H1 (cell line): ENCODE data around the gene TFE3. TPM values are rescaled to one million over a fixed set of nuclear protein-coding genes. Genes with fewer than 3 reads are reported as not detected.
A peak's percentile ranks its signal among the peaks of the same experiment; 100 is the strongest.

Experiments
- CTCF ChIA-PET: fragments of 300-600 bp; sonication (Branson Sonifier 250); formaldehyde crosslinking; loops from one replicate; lab custom pipeline; 2021; ENCODE audit not compliant: partially characterized antibody; lab: Charles Lee
- POLR2A ChIA-PET: fragments of 300-600 bp; sonication (Branson Sonifier 250); formaldehyde crosslinking; loops from one replicate; lab custom pipeline; 2021; ENCODE audit warnings: inconsistent platforms; ENCODE audit not compliant: partially characterized antibody; lab: Charles Lee
- DNase-seq, 2 experiments: peaks; one replicate each; pipeline versions ENCODE4 v3.0.0 to v3.0.0-alpha.2; 2010 to 2022; ENCODE audit warnings: low spot score in 2 of 2, low read depth in 1 of 2, mixed read lengths in 1 of 2
- FAIRE-seq: peaks from 2 replicates; lab custom pipeline; 2011; peaks lifted over from hg19 to GRCh38; lab: Jason Lieb, UNC
- H2AFZ ChIP-seq: 2 replicates; pipeline ENCODE4 v1.8.1; 2012; ENCODE audit warnings: low read length, inconsistent platforms
- H2AK5ac ChIP-seq: 2 replicates; pipeline ENCODE4 v1.6.1; 2013; ENCODE audit warnings: low read depth, low read length
- H2BK120ac ChIP-seq: replicated peaks from 2 replicates; pipeline ENCODE3; 2013; ENCODE audit warnings: low read depth, low read length, inconsistent platforms
- H2BK12ac ChIP-seq: 2 replicates; pipeline ENCODE4 v1.6.1; 2013; ENCODE audit warnings: low read depth, low read length
- H2BK15ac ChIP-seq: 2 replicates; pipeline ENCODE4 v1.6.1; 2013; ENCODE audit warnings: low read length
- H2BK20ac ChIP-seq: 2 replicates; pipeline ENCODE4 v1.6.1; 2013; ENCODE audit warnings: low read length
- H2BK5ac ChIP-seq: 2 replicates; pipeline ENCODE4 v1.6.1; 2013; ENCODE audit warnings: low read depth, low read length
- H3K14ac ChIP-seq: 2 replicates; pipeline ENCODE4 v1.6.1; 2013; ENCODE audit warnings: inconsistent platforms; ENCODE audit not compliant: insufficient read length
- H3K18ac ChIP-seq: 2 replicates; pipeline ENCODE4 v1.6.1; 2013; ENCODE audit warnings: low read length; ENCODE audit errors: extremely low read depth
- H3K23ac ChIP-seq: 2 replicates; pipeline ENCODE4 v1.6.1; 2013; ENCODE audit warnings: inconsistent platforms; ENCODE audit not compliant: insufficient read length
- H3K23me2 ChIP-seq: 2 replicates; pipeline ENCODE4 v1.6.1; 2013; ENCODE audit warnings: low read depth, low read length
- H3K27ac ChIP-seq: 2 replicates; pipeline ENCODE4 v1.6.1; 2011; ENCODE audit warnings: low read depth, low read length, inconsistent platforms
- H3K27me3 ChIP-seq, 4 experiments: replicated peaks in 1 of 4; 1 replicate in 1 of 4; 2 replicates in 3 of 4; pipeline versions ENCODE4 v1.6.1 to v1.8.1; 2011 to 2013; ENCODE audit warnings: low read length in 3 of 4, mild to moderate bottlenecking in 3 of 4, inconsistent platforms in 2 of 4, mixed read lengths in 2 of 4, moderate library complexity in 1 of 4; ENCODE audit not compliant: control insufficient read depth in 3 of 4, insufficient read depth in 3 of 4; ENCODE audit errors: extremely low read depth in 1 of 4
- H3K36me3 ChIP-seq, 4 experiments: 2 replicates each; pipeline versions ENCODE4 v1.6.1 to v1.8.1; 2011 to 2013; ENCODE audit warnings: mild to moderate bottlenecking in 4 of 4, low read length in 3 of 4, moderate library complexity in 2 of 4, control low read depth in 1 of 4, inconsistent platforms in 1 of 4; ENCODE audit not compliant: insufficient read depth in 4 of 4, control insufficient read depth in 2 of 4
- H3K4ac ChIP-seq: replicated peaks from 2 replicates; pipeline ENCODE3; 2013; ENCODE audit warnings: low read length, low read depth, mixed read lengths, inconsistent platforms; ENCODE audit not compliant: insufficient read length
- H3K4me1 ChIP-seq, 4 experiments: replicated peaks in 1 of 4; 1 replicate in 1 of 4; 2 replicates in 3 of 4; pipeline versions ENCODE4 v1.6.1 to v1.8.1; 2011 to 2013; ENCODE audit warnings: low read length in 3 of 4, inconsistent platforms in 2 of 4, mixed read lengths in 1 of 4; ENCODE audit not compliant: insufficient read depth in 4 of 4, control insufficient read depth in 3 of 4
- H3K4me2 ChIP-seq, 2 experiments: 2 replicates each; pipeline versions ENCODE4 v1.6.1 to v1.8.1; 2011 to 2013; ENCODE audit warnings: low read depth in 2 of 2, low read length in 2 of 2, control low read depth in 1 of 2, inconsistent platforms in 1 of 2, mild to moderate bottlenecking in 1 of 2; ENCODE audit not compliant: insufficient read depth in 1 of 2
- H3K4me3 ChIP-seq, 4 experiments: fragments of 200-600, 300-600 bp in 1 of 4; sonication (generic), shearing (Covaris generic), sonication (Bioruptor Twin) in 1 of 4; 2 replicates each; pipeline versions ENCODE4 v1.5.1 to v1.8.1; 2011 to 2016; ENCODE audit warnings: low read length in 4 of 4, low read depth in 3 of 4, control low read depth in 2 of 4, inconsistent platforms in 2 of 4, mild to moderate bottlenecking in 2 of 4, mixed read lengths in 1 of 4, moderate library complexity in 1 of 4; ENCODE audit not compliant: insufficient read depth in 2 of 4; ENCODE audit errors: extremely low read depth in 1 of 4
- H3K56ac ChIP-seq: replicated peaks from 2 replicates; pipeline ENCODE3; 2013; ENCODE audit warnings: low read depth, mild to moderate bottlenecking, mixed read lengths, low read length, inconsistent platforms; ENCODE audit not compliant: insufficient read length
- H3K79me1 ChIP-seq: 2 replicates; pipeline ENCODE4 v1.6.1; 2013; ENCODE audit warnings: low read depth, low read length, control low read depth
- H3K79me2 ChIP-seq, 2 experiments: 2 replicates each; pipeline versions ENCODE4 v1.6.1 to v1.8.1; 2012 to 2013; ENCODE audit warnings: low read length in 2 of 2, mild to moderate bottlenecking in 2 of 2, inconsistent platforms in 1 of 2; ENCODE audit not compliant: insufficient read depth in 2 of 2, control insufficient read depth in 1 of 2
- H3K9ac ChIP-seq, 4 experiments: replicated peaks in 1 of 4; 1 replicate in 1 of 4; 2 replicates in 3 of 4; pipeline versions ENCODE4 v1.6.1 to v1.8.1; 2011 to 2013; ENCODE audit warnings: low read depth in 3 of 4, low read length in 3 of 4, control low read depth in 2 of 4, mild to moderate bottlenecking in 2 of 4, moderate library complexity in 2 of 4, inconsistent platforms in 1 of 4; ENCODE audit errors: extremely low read depth in 1 of 4
- H3K9me3 ChIP-seq, 2 experiments: 2 replicates each; pipeline versions ENCODE4 v1.6.1 to v1.8.1; 2012 to 2013; ENCODE audit warnings: mild to moderate bottlenecking in 2 of 2, moderate library complexity in 2 of 2, control low read depth in 1 of 2, inconsistent platforms in 1 of 2, low read depth in 1 of 2, low read length in 1 of 2, mixed read lengths in 1 of 2; ENCODE audit not compliant: insufficient read depth in 2 of 2
- H4K20me1 ChIP-seq, 2 experiments: replicated peaks in 1 of 2; 2 replicates each; pipeline versions ENCODE3 to v1.8.1; 2011 to 2013; ENCODE audit warnings: inconsistent platforms in 2 of 2, low read length in 2 of 2, mild to moderate bottlenecking in 1 of 2; ENCODE audit not compliant: insufficient read depth in 2 of 2, control insufficient read depth in 1 of 2
- H4K5ac ChIP-seq: 2 replicates; pipeline ENCODE4 v1.6.1; 2013; ENCODE audit warnings: low read length, low read depth, mixed read lengths, inconsistent platforms; ENCODE audit not compliant: insufficient read length
- H4K8ac ChIP-seq: 2 replicates; pipeline ENCODE4 v1.8.0; 2013; ENCODE audit warnings: mild to moderate bottlenecking, moderate library complexity, low read length, inconsistent platforms; ENCODE audit not compliant: insufficient read depth; ENCODE audit errors: extremely low read depth
- H4K91ac ChIP-seq: replicated peaks from 2 replicates; pipeline ENCODE3; 2013; ENCODE audit warnings: low read length, mixed read lengths, inconsistent platforms; ENCODE audit not compliant: insufficient read length
- CBX5 ChIP-seq: fragments of 300-800, 300-1000 bp; sonication (generic); IDR thresholded peaks from 2 replicates; pipeline ENCODE4 v1.7.1; 2016; ENCODE audit warnings: antibody characterized with exemption, low read length, low read depth
- CREB1 ChIP-seq: IDR thresholded peaks from 2 replicates; pipeline ENCODE4 v1.6.1; 2012; ENCODE audit warnings: inconsistent platforms
- EP300 ChIP-seq, 2 experiments: IDR thresholded peaks; 1 replicate in 1 of 2; 2 replicates in 1 of 2; pipeline ENCODE4 v1.6.1; 2011 to 2012; ENCODE audit warnings: low read depth in 2 of 2, low read length in 2 of 2, mild to moderate bottlenecking in 2 of 2, borderline replicate concordance in 1 of 2, inconsistent platforms in 1 of 2, moderate library complexity in 1 of 2
- GTF2F1 ChIP-seq: IDR thresholded peaks from 2 replicates; pipeline ENCODE4 v1.6.1; 2012; ENCODE audit warnings: low read depth, low read length, improper control_type of control experiment, borderline replicate concordance
- KDM1A ChIP-seq: fragments of 200-600, 300-600 bp; sonication (generic); IDR thresholded peaks from 2 replicates; pipeline ENCODE4 v1.7.1; 2016; ENCODE audit warnings: mild to moderate bottlenecking, low read length, borderline replicate concordance
- POLR2A ChIP-seq, 2 experiments: IDR thresholded peaks; 1 replicate in 1 of 2; 2 replicates in 1 of 2; pipeline ENCODE4 v1.6.1; 2011; ENCODE audit warnings: low read depth in 2 of 2, low read length in 2 of 2, mild to moderate bottlenecking in 2 of 2; ENCODE audit errors: control extremely low read depth in 1 of 2
- RNF2 ChIP-seq: fragments of 200-900, 300-1000 bp; sonication (generic); IDR thresholded peaks from 2 replicates; pipeline ENCODE4 v1.7.1; 2016; ENCODE audit warnings: borderline replicate concordance, low read depth, mild to moderate bottlenecking, antibody characterized with exemption, low read length; ENCODE audit not compliant: poor library complexity, severe bottlenecking; ENCODE audit errors: missing control alignments
- RXRA ChIP-seq: IDR thresholded peaks from 2 replicates; pipeline ENCODE4 v1.6.1; 2011; ENCODE audit warnings: low read depth, mild to moderate bottlenecking, low read length, moderate library complexity; ENCODE audit not compliant: insufficient read depth
- SP4 ChIP-seq: IDR thresholded peaks from 2 replicates; pipeline ENCODE4 v1.6.1; 2012; ENCODE audit warnings: low read length, inconsistent platforms
- TBP ChIP-seq: IDR thresholded peaks from 2 replicates; pipeline ENCODE4 v1.6.1; 2011; ENCODE audit warnings: low read depth, low read length, improper control_type of control experiment
- ZNF274 ChIP-seq: IDR thresholded peaks from 2 replicates; pipeline ENCODE4 v1.7.0; 2012; ENCODE audit warnings: low read length, borderline replicate concordance; ENCODE audit errors: extremely low read depth
- WGBS, 2 experiments: shearing (Covaris generic) in 1 of 2; methylation state at CpG; one replicate each; pipeline versions ENCODE4 v1.1.6 to v1.1.7; 2013 to 2015; ENCODE audit warnings: low lambda C conversion rate in 2 of 2, mixed read lengths in 2 of 2, inconsistent platforms in 1 of 2, low coverage in 1 of 2, missing lambda C conversion rate in 1 of 2; ENCODE audit not compliant: insufficient replicate concordance in 2 of 2, insufficient coverage in 1 of 2, insufficient read length in 1 of 2; ENCODE audit errors: extremely low coverage in 1 of 2, missing lambda C conversion rate in 1 of 2; 5-methylcytosine and 5-hydroxymethylcytosine counted together
- polyA plus RNA-seq, 7 experiments: library from polyadenylated mRNA; depleted of rRNA in 3 of 7; stranded (reverse) in 5 of 7; unstranded in 2 of 7; fragments of >200 nt in 5 of 7; fragments of 200-250 nt in 2 of 7; gene quantifications; 1 replicate in 5 of 7; 2 replicates in 1 of 7; 4 replicates in 1 of 7; pipeline versions ENCODE4 v1.2.1 to v1.2.3, GENCODE V29; 2011 to 2013; ENCODE audit warnings: missing spikeins in 2 of 7, mixed read lengths in 2 of 7
- total RNA-seq: library from RNA; stranded (reverse); fragmentation: NEBNext Ultra II Directional; extraction: Animal tissue kit (Norgen Biotek cat#: 25700); gene quantifications from 2 replicates; pipeline ENCODE4 v1.2.1, GENCODE V29; 2021
- TF ChIP-seq, protein P1 (sequence below): IDR thresholded peaks from 2 replicates; pipeline ENCODE4 v1.6.1; 2012; ENCODE audit warnings: low read length, inconsistent platforms

The TFE3 gene
- total and polyA plus RNA-seq, 2 of the 8 experiments (the other 6 are each of a cell fraction or from before 2014, with no cell fraction given), result 33.7 to 52.9 TPM

DNA sequence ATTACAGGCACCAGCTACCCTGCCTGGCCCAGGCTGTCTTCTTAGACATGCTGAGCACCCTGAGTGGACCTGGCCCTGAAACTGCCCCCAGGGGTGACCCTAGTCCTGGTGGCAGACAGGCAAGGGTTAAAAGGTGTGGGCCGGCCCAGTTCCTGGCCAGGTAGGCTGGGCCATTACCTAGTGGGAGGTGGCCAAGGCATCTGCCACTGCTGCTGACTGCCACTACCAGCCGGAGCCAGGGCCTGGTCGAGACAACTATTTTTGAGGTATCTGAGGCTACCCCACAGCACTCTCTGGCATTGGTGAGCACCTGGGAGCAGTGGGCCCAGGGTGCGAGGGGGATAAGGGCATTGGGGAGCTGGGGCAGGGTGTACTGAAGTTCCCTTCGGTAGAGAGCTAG is 15.6 kb upstream of the TFE3 start, which contains the start of gene CCDC120:
CCDC120 (plus strand) TSS at position 206 of the 400 bp plus-strand sequence. CDS start 3,043 bp downstream, outside the sequence.
- FAIRE-seq (no peak), DNase-seq (no peak)
- H3K14ac ChIP-seq, result no peak within 1 kb of the TSS
- H2BK15ac ChIP-seq, result no peak within 1 kb of the TSS
- 0 out of 2 replicates have a peak, but pooled peaks cover 4% of the 10 kb centered on the region for H3K79me1 ChIP-seq
- H2AK5ac ChIP-seq, result no peak within 1 kb of the TSS
- H3K27ac ChIP-seq, result no peak within 1 kb of the TSS
- no peaks in the 10 kb centered on the region for H4K20me1 ChIP-seq
- peaks cover 3% of the 10 kb centered on the region; the same call in 1 of the 2 replicates for H3K23me2 ChIP-seq
- H3K4me1 ChIP-seq, result peaks cover 0 to 4% (median 0%) of the 10 kb centered on the region in 4 experiments; a peak in 5 of 7 replicates
- 14% methylated on average over 1 of the region's 5 CpGs; no CpG with 5 or more reads in 1 of the 2 experiments for WGBS, 2 experiments
- no peak within 1 kb of the TSS; the same call in 1 of the 2 replicates for H2BK5ac ChIP-seq
- no peak within 1 kb of the TSS for H3K23ac ChIP-seq
- H2BK12ac ChIP-seq, result 0 out of 2 replicates have a peak within 1 kb of the TSS, but pooled peaks have one; percentile 17
- peaks cover 0 to 13% of the 10 kb centered on the region in 2 experiments; a peak in 3 of 4 replicates for H3K79me2 ChIP-seq
- POLR2A ChIA-PET, result interaction anchor here (0.8 to 1.9 kb wide), 4 partner anchors 17 to 32 kb away, joined by 4 to 5 read pairs (median 4); no protein-coding TSS in a partner anchor
- H3K4me2 ChIP-seq, result peak within 1 kb of the TSS; percentile 78 to 85
- no peak within 1 kb of the TSS for H2BK120ac ChIP-seq
- H4K5ac ChIP-seq, result no peak within 1 kb of the TSS
- H3K18ac ChIP-seq, result no peak within 1 kb of the TSS
- no peaks in the 10 kb centered on the region for H3K9me3 ChIP-seq
- no peaks in the 10 kb centered on the region for H3K27me3 ChIP-seq
- H2AFZ ChIP-seq, result no peak within 1 kb of the TSS
- no peak for TF ChIP-seq POLR2A (IDR thresholded peaks at IDR 0.05; ENCODE audit: control extremely low read depth in 1 of 2, low read depth in 2 of 2, low read length in 2 of 2)
- no peak for TF ChIP-seq RXRA
- TF ChIP-seq, protein P1, sequence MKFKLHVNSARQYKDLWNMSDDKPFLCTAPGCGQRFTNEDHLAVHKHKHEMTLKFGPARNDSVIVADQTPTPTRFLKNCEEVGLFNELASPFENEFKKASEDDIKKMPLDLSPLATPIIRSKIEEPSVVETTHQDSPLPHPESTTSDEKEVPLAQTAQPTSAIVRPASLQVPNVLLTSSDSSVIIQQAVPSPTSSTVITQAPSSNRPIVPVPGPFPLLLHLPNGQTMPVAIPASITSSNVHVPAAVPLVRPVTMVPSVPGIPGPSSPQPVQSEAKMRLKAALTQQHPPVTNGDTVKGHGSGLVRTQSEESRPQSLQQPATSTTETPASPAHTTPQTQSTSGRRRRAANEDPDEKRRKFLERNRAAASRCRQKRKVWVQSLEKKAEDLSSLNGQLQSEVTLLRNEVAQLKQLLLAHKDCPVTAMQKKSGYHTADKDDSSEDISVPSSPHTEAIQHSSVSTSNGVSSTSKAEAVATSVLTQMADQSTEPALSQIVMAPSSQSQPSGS, result no peak
- no peak for TF ChIP-seq EP300 (IDR thresholded peaks at IDR 0.05; ENCODE audit: borderline replicate concordance in 1 of 2, low read depth in 2 of 2, low read length in 2 of 2)
- no peak for TF ChIP-seq SP4
- TF ChIP-seq RNF2, result no peak
- no peak for TF ChIP-seq KDM1A
- TF ChIP-seq CBX5, result no peak
- TF ChIP-seq CREB1, result no peak
- no peak for TF ChIP-seq ZNF274
- no peak for TF ChIP-seq TBP
- no peak for TF ChIP-seq GTF2F1
- no peak within 1 kb of the TSS for H3K4ac ChIP-seq
- no peak within 1 kb of the TSS for H3K56ac ChIP-seq
- no peak within 1 kb of the TSS for H4K8ac ChIP-seq
- no peak within 1 kb of the TSS for H2BK20ac ChIP-seq
- peak within 1 kb of the TSS; percentile 46 to 66 (median 51) for H3K4me3 ChIP-seq
- CTCF ChIA-PET, result interaction anchor here (0.6 kb wide), 1 partner anchor 19 kb away, joined by 3 read pairs; no protein-coding TSS in a partner anchor
- H3K36me3 ChIP-seq, result peaks cover 0 to 4% (median 3%) of the 10 kb centered on the region in 4 experiments; a peak in 2 of 8 replicates
- H3K9ac ChIP-seq, result peak within 1 kb of the TSS in 2 of 4 experiments; percentile 22 to 48; a peak in 3 of 7 replicates
- no peak within 1 kb of the TSS for H4K91ac ChIP-seq
